GM19035 (cell line): ENCODE measurements around the gene LPAR1.

Experiments
- ATAC-seq: cut with Tn5 transposase; IDR thresholded peaks from one replicate; pipeline ENCODE4 v1.9.1; 2021; ENCODE audit not compliant: unreplicated experiment

Gene LPAR1

DNA sequence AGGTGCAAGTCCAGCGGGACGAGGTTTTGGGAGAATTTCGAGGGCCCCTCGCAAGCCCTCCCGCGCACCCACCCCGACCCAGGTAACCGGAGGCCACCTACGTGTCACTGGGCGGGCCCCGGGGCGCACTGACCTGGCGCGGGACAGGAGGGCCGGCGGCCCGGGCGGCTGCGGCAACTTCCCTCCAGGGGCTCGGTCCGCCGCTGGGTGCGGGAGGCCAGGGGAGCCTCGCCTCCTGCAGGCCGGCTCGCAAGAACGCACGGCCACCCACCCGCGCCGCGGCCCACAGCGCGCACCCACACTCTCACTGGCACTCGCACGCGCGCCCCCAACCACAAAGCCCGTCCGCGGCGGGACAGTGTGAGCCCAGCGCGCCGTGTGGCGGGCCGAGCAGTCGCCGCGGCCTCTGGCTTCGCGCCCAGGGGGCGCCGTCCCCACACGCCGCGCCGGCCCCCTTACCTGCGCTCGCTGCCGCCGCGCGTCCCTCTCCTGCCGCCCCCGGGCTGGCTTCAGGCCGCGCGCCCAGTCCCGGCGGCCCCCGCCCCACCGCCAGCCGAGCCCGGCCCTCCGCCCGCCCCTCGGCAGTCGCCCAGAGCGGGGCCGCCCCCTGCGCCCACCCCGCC lies 451 bp downstream of the LPAR1 start:
- ATAC-seq, result no peak

GRCh38 chr9:111037356-111037707 lies 938 bp downstream of the LPAR1 start:
- ATAC-seq, result no peak

DNA sequence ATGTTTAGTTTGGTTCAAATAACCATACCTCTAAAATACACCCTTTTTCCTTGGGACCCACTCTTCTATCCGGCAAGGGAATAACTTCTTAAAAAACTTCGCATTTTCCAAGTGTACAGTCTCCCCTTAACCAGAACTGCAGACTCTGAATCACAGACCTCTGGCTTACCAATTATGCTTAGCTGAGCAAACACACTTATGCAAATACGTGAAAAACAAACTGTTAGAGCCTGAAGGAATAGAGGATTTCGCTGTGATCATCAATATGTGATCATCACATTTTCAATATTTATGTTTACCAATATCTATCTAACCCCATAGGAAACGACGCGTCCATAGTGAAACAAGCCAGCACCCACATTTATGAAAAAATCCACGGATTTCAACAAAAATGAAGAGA lies 1.3 kb downstream of the LPAR1 start:
- ATAC-seq, result no peak

DNA sequence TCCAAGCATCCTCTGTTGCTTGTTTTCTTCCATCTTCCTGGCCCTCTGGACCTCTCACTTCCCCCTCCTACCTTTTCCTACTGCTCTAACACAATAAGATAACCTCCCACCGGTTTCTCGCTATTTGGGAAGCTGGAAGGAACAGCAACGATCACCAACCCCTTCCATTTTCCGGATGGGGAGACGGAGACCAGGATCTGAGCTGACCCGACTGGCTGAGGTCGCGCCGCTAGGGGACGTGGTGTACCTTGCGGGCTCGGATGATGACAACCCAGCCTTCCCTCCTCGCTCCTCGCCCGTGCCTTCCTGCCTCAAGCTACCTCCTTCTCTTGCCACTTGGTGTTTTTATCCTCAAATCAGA lies 1.9 kb downstream of the LPAR1 start:
- no peak for ATAC-seq

GRCh38 chr9:111035543-111036428 lies 2.5 kb downstream of the LPAR1 start:
- no peak for ATAC-seq

DNA sequence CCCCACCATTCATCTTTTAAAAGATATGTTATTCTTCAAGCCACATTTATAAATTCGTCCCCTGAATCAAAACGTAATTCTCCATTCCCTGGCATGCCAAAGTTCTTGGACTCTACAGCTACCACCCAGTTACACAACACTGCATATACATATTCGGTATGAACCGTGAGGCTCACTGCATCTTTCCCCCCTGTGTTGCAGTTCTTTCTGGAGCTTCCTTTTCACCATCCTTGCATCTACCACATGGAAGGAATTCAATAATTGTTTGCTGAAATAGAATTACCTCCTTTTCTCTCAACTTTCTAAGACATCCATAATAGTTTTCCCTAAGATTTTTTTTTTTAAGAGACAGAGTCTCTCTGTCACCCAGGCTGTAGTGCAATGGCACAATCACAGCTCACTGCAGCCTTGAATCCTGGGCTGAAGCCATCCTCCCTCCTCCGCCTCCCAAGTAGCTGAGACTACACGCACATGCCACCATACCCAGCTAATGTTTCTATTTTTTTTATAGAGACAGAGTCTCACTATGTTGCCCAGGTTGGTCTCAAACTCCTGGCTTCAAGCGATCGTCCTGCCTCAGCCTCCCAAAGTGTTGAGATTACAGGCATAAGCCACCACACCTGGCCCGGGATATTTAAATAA lies 3.3 kb downstream of the LPAR1 start:
- ATAC-seq, result no peak

DNA sequence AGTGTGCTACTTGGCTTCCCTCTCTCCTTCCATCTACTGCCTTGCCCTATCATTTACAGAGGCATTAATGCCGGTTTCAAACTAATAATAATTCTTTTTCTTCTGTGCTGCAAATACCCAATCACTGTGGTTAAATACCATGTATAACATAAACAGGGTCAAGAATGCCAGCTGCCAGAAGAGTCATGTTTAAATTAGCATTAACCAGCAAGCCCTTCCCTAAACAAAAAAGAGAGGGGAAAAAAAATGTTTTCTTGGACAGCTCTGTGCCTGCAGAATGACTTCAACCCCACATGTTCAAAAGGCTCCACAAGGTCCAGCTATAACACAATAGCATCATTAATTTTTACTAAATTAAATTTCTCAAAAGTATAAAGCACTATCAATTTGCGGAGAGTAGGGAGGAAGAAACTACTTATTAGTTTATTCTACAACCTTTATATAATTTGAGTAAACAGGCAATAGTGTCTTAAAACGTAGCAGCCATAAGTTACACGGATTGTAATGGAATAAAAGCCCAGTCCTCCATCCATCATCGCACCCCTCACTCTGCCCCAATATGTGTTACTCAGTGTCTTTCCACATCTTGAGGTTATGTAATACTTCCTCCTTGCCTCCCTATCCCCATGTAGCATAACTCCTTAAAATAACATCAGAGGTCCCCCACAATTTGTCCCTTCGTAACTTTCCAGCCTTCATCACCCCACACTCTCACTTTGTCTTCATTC lies 3.9 kb downstream of the LPAR1 start:
- ATAC-seq, result no peak

GRCh38 chr9:111030492-111030891 lies 7.8 kb downstream of the LPAR1 start:
- ATAC-seq, result no peak

GRCh38 chr9:111029260-111029659 lies 9.0 kb downstream of the LPAR1 start:
- ATAC-seq, result no peak

- no peak for ATAC-seq
These were observed 10.5 kb downstream of the LPAR1 start for GRCh38 chr9:111027798-111028197.

GRCh38 chr9:111023128-111023527 lies 15.1 kb downstream of the LPAR1 start:
- no peak for ATAC-seq

DNA sequence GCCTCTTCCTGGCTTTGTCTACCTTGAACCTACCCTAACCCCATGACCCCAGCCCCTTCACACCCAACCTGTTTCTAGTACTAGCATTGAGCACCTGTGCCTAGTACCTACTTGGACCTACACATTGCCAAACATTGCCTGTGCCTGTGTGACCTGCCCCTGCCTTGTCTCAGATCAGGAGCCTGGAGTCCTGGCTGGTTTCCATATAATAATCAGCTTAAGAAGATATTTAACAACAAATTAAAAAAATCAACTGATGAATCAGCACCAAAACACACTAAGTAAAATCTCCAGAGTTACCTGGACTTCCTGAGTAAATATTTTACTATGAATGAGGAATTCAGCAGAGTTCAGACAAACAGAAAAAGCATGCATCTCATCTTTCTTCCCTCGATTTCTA lies 17.7 kb downstream of the LPAR1 start:
- ATAC-seq, result no peak

DNA sequence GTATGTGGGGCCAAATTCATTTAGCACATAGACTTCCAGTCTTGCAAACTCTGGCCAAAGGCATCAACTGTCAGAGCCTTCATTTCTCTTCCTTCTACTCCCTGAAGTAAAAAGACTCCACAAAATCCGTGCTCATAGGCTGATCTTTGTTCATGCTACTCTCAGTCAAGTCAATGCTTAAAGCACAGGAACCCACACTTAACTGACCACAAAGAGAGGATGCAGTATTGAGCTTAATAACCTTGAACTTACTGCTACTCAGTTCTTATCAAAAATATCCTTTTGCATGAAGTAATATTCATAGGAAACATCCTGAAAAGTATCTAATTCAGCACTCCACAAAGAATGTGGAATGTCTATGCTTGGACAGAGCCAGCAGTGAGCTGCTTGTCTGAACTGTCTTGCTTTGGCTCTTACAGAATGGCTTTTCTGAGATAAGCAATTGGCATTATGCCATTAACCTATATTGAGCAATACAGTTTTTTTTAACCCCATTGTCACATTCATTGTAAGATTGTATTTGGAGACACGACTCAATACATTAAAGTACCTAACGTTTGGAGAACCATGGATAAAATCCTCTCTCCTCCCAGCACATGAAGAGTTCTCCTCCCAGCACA lies 21.7 kb downstream of the LPAR1 start:
- ATAC-seq, result no peak

DNA sequence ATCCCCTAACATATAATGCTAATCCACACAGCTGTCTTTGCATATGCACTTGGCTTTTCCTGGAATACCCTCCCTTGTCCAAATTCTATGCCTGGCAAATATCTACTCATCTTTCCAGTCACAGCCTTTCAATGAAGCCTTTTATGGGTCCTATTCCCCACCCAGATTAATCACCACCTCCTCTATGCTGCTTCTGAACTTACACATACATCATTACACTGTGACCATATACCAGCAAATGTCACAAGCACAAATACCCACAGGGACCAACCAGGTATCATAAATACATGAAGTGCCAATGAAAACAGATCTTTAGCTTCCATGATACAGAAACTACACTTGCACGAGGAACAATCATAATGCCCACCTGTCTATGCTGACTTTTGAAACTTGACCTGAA lies 22.3 kb downstream of the LPAR1 start:
- no peak for ATAC-seq

DNA sequence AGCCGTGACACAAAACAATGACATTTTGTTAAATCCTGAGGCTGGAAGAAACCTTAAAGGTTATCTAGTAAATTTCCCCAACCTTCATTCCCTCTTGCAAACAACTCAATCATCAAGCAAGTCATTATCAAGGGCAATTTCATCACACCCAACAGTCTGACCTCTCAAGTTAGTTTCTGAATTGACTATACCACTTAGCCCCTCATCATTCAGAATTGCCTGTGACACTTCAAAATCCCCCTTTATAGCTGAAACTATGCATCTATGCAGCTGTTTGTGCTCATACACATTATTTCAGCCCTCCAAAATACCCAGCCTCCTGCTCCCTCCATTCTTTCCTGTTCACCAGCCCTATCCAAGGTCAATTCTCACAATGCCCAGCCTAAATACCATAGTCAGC lies 24.6 kb downstream of the LPAR1 start:
- no peak for ATAC-seq

GRCh38 chr9:111013250-111013649 lies 25.0 kb downstream of the LPAR1 start:
- ATAC-seq, result no peak

DNA sequence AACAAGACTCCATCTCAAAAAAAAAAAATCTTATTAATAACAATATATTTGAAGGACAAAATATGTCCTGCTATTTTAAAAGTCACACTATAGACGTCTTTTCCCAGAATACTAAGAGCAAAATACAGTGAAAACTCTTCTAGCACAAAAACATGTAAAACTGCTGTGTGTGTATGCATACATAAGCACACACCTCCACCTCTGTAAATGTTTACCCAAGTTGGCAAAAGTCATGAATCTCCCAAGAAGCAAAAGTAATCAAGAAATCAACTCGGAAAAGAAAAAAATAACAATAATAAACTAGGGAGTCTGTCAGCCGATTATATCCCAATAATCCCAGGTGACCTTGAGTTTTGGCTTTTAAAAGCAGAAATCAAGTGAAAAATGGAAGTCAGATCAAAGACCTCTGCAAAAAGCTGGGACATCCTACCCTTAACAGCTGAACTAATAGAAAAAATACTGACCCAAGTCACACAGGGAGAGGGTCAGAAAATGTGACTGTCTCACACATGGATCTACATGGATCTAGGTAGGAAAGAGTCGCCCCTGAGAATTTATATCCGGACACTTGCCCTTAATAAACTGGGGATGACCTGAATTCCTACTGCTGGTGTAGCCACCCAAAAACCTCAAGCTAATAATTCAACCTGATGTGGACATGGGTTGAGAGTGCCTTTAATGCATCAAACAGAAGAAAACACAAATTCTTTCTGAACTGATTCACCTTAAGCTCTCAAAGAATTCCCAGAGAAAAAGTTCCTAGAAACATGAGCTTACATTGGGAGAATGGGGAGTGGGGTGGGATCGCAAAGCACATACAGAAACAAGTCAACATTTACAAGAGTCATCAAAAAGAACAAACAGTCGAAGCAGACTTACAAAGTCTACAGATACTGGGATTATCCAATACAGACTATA lies 29.9 kb downstream of the LPAR1 start:
- ATAC-seq, result no peak

DNA sequence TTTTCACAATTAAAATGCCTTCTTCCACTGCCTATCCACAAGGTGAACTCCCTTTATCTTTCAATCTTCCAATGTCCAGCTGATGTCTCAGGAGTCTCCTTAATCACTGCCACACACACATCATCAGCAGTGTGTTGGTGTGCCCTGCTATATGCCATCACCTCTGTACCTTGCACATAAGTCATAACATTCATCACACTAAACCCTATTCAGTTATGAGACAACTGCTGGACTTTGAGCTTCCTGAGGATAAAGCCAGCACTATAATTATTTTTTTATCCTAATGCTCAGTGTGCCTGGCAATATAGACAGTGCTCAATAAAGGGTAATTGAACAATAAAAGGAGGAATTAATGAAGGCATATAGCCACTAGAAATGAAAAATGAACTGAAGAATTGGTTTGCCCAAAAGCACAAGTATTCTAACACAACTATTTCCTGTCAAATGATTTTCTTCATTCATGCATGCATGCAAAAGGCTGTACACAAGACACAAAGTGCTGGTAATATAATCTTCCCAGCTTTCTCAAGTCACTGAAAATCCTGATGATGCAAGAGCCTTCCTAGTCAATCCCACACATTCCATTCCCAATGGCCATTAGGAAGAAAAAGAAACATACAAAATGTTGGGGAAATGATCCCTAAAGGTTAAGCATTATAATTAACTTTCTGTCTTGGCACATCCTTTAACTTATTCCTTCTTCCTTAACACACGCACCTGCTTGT lies 32.4 kb downstream of the LPAR1 start:
- ATAC-seq, result no peak

- ATAC-seq, result no peak
These were observed 33.3 kb downstream of the LPAR1 start for GRCh38 chr9:111004936-111005335.
